OCI-LY7 (cell line): ENCODE results near the gene RAPGEF4.

Experiments used
- EZH2phosphoT487 ChIP-seq: fragments of 200-600 bp; sonication (generic); IDR thresholded peaks from 2 replicates; pipeline ENCODE4 v1.6.1; 2018; ENCODE audit warnings: low read depth, borderline replicate concordance, mild to moderate bottlenecking, mixed run types, antibody characterized with exemption, low read length, moderate library complexity, mixed read lengths
- TF ChIP-seq, protein P1 (sequence below): fragments of 200-600 bp; sonication (generic); conservative IDR thresholded peaks from 2 replicates; pipeline ENCODE4 v1.5.1; 2014; ENCODE audit warnings: mild to moderate bottlenecking, antibody characterized with exemption, low read length, moderate library complexity, mixed read lengths

DNA sequence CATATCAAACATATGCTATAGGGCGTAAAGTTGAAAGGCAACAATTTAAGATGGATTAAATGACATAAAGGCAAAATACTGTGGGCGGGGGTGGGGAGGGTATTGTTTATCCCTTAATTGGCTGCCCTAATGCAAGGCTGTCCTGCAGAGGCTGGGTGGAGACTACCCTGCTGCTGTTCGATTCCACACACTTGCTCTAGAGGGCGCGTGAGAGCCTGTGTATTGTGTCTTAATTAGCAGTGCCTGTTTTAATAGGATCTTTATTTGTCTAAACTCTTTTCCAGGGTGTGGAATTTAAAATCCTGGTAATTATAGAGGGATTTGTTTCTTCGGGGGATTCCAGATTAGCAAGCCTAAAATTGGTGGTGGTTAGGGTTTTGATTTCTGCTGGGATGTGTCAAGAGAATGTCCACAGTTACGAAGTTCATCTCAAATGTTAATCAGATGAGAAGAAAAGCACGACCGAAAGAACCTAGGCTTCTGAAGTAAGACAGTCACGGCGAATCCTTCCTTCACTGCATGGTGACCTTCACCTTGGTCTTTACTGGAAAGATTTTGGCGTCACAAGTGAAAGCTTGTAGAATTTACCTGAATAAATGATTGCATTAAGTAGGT is 236.5 kb downstream of the RAPGEF4 start:
- TF ChIP-seq, protein P1, sequence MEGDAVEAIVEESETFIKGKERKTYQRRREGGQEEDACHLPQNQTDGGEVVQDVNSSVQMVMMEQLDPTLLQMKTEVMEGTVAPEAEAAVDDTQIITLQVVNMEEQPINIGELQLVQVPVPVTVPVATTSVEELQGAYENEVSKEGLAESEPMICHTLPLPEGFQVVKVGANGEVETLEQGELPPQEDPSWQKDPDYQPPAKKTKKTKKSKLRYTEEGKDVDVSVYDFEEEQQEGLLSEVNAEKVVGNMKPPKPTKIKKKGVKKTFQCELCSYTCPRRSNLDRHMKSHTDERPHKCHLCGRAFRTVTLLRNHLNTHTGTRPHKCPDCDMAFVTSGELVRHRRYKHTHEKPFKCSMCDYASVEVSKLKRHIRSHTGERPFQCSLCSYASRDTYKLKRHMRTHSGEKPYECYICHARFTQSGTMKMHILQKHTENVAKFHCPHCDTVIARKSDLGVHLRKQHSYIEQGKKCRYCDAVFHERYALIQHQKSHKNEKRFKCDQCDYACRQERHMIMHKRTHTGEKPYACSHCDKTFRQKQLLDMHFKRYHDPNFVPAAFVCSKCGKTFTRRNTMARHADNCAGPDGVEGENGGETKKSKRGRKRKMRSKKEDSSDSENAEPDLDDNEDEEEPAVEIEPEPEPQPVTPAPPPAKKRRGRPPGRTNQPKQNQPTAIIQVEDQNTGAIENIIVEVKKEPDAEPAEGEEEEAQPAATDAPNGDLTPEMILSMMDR: peak; percentile 88
- no peak for TF ChIP-seq EZH2phosphoT487
